ENCODE measurements around the gene OR1M1.

- TF ChIP-seq POLR2A (IDR thresholded peaks at IDR 0.05), result no peak
- no peak for TF ChIP-seq CTCF (IDR thresholded peaks at IDR 0.05)
- no peak for TF ChIP-seq POLR2AphosphoS5 (IDR thresholded peaks at IDR 0.05)
Observed at GRCh38 chr19:9130965-9131364, 44.1 kb downstream of the OR1M1 start.

Data from gastroesophageal sphincter (tissue), 3 donors.